Dendritic cell treated with granulocyte-macrophage colony-stimulating factor and Interleukin-4, amounts not matched to agents 40 ng/mL and 50 ng/mL, for 4 days (primary cell): ENCODE data around the gene EPN1.
A peak's percentile ranks its signal among the peaks of the same experiment; 100 is the strongest.

ENCODE experiments used
- H3K27ac Mint-ChIP-seq: one replicate; pipeline ENCODE4 v1.8.0; 2022; ENCODE audit warnings: mild to moderate bottlenecking, mixed read lengths
- H3K27me3 Mint-ChIP-seq: one replicate; pipeline ENCODE4 v1.8.0; 2022; ENCODE audit warnings: mild to moderate bottlenecking, mixed read lengths
- H3K36me3 Mint-ChIP-seq: one replicate; pipeline ENCODE4 v1.8.0; 2022; ENCODE audit warnings: low read depth, mixed read lengths
- H3K4me1 Mint-ChIP-seq: one replicate; pipeline ENCODE4 v1.8.0; 2022; ENCODE audit warnings: low read depth, mixed read lengths
- H3K4me3 Mint-ChIP-seq: one replicate; pipeline ENCODE4 v1.8.0; 2022; ENCODE audit warnings: mild to moderate bottlenecking, moderate library complexity, mixed read lengths
- H3K9me3 Mint-ChIP-seq: one replicate; pipeline ENCODE4 v1.8.0; 2022; ENCODE audit warnings: mixed read lengths
- intact Hi-C: fragments of 100-400 bp; cut with micrococcal nuclease; formaldehyde crosslinking; loops from one replicate; pipeline ENCODE4 v1.15.0; 2022

Gene EPN1

GRCh38 chr19:55650602-55651230, 24.3 kb upstream of the EPN1 start:
- H3K27ac Mint-ChIP-seq = peak overlapping the region; percentile 2
- H3K4me1 Mint-ChIP-seq = peaks cover 40% of the 10 kb centered on the region
- no peak overlapping the region for H3K4me3 Mint-ChIP-seq
- peaks cover 4% of the 10 kb centered on the region for H3K27me3 Mint-ChIP-seq
- no peaks in the 10 kb centered on the region for H3K9me3 Mint-ChIP-seq
- intact Hi-C loops = no loop called here
- H3K36me3 Mint-ChIP-seq = peaks cover 74% of the 10 kb centered on the region

GRCh38 chr19:55651236-55651635, 23.8 kb upstream of the EPN1 start:
- intact Hi-C loops = no loop called here
- Mint-ChIP-seq H3K9me3 (no peaks in the 10 kb centered on the region), H3K4me1 (peaks cover 45% of the 10 kb centered on the region), H3K27me3 (peaks cover 4% of the 10 kb centered on the region), H3K27ac (peak overlapping the region; percentile 2), H3K36me3 (peaks cover 72% of the 10 kb centered on the region), H3K4me3 (no peak overlapping the region)

GRCh38 chr19:55652311-55653128, 22.5 kb upstream of the EPN1 start:
- intact Hi-C loops = no loop called here
- peaks cover 4% of the 10 kb centered on the region for H3K27me3 Mint-ChIP-seq
- H3K9me3 Mint-ChIP-seq = no peaks in the 10 kb centered on the region
- peaks cover 51% of the 10 kb centered on the region for H3K4me1 Mint-ChIP-seq
- H3K4me3 Mint-ChIP-seq = no peak overlapping the region
- H3K36me3 Mint-ChIP-seq = peaks cover 72% of the 10 kb centered on the region
- peak overlapping the region; percentile 3 for H3K27ac Mint-ChIP-seq

GRCh38 chr19:55653651-55654322, 21.2 kb upstream of the EPN1 start:
- Mint-ChIP-seq H3K4me1 (peaks cover 56% of the 10 kb centered on the region), H3K9me3 (no peaks in the 10 kb centered on the region), H3K4me3 (peak overlapping the region; percentile 90), H3K36me3 (peaks cover 75% of the 10 kb centered on the region), H3K27me3 (peaks cover 1% of the 10 kb centered on the region), H3K27ac (peak overlapping the region; percentile 96)
- intact Hi-C loops = loop anchor here (2.0 kb wide), 3 partner anchors 13 to 55 kb away; partner anchors contain the start of genes EPN1, FIZ1 and ZNF580

DNA sequence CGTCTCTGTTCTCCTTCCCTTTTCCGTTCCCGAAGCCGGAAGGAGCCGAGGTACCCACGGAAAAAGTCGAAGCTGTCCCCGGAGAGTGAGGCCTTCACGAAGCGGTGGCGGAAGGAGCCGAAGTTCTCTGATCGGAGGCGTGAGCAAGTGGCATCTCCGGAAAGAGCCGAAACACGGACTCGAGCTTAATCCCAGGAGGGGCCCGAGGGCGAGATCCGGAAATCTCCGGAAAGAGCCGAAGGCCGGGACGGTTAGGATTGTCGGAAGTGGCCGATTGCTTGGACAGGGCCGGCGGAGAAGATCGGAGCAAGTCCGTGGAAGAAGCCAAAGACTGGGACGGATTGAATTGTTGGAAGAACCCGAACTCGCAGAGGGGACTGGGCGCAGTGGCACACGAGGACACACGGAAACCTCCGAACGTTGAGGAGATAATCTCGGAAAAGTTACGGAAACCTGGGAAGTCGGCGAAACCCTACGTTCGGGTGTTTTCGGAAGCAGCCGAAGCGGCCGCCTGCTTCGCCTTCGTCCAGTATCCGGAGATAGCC, 20.6 kb upstream of the EPN1 start:
- intact Hi-C loops = loop anchor here (2.0 kb wide), 3 partner anchors 14 to 56 kb away; partner anchors contain the start of genes EPN1, FIZ1 and ZNF580
- Mint-ChIP-seq H3K4me1 (peaks cover 56% of the 10 kb centered on the region), H3K4me3 (peak overlapping the region; percentile 90), H3K27me3 (no peaks in the 10 kb centered on the region), H3K27ac (peak overlapping the region; percentile 96), H3K9me3 (no peaks in the 10 kb centered on the region), H3K36me3 (peaks cover 77% of the 10 kb centered on the region)

- Mint-ChIP-seq H3K27me3 (no peaks in the 10 kb centered on the region), H3K4me1 (peaks cover 56% of the 10 kb centered on the region), H3K36me3 (peaks cover 78% of the 10 kb centered on the region), H3K27ac (peak within 1 kb of the TSS; percentile 96), H3K9me3 (no peaks in the 10 kb centered on the region), H3K4me3 (peak within 1 kb of the TSS; percentile 91)
- intact Hi-C loops = loop anchor here (2.0 kb wide), 3 partner anchors 14 to 56 kb away; partner anchors contain the start of genes EPN1, FIZ1 and ZNF580
These were observed 20.0 kb upstream of the EPN1 start, which contains the start of gene U2AF2 for GRCh38 chr19:55654868-55655647. TSS of gene U2AF2 (plus strand) at chr19:55655035. CDS start at chr19:55655105, 70 bp downstream.

- Mint-ChIP-seq H3K4me1 (peaks cover 55% of the 10 kb centered on the region), H3K27me3 (no peaks in the 10 kb centered on the region), H3K9me3 (no peaks in the 10 kb centered on the region), H3K27ac (peak overlapping the region; percentile 96), H3K4me3 (peak overlapping the region; percentile 91), H3K36me3 (peaks cover 78% of the 10 kb centered on the region)
- intact Hi-C loops = loop anchor here (2.0 kb wide), 3 partner anchors 15 to 57 kb away; partner anchors contain the start of genes EPN1, FIZ1 and ZNF580
These were observed 19.4 kb upstream of the EPN1 start for GRCh38 chr19:55655648-55656040.

GRCh38 chr19:55656552-55656951, 18.5 kb upstream of the EPN1 start:
- H3K9me3 Mint-ChIP-seq = no peaks in the 10 kb centered on the region
- no peak overlapping the region for H3K27ac Mint-ChIP-seq
- H3K27me3 Mint-ChIP-seq = no peaks in the 10 kb centered on the region
- intact Hi-C loops = no loop called here
- peaks cover 78% of the 10 kb centered on the region for H3K36me3 Mint-ChIP-seq
- H3K4me3 Mint-ChIP-seq = peak overlapping the region; percentile 91
- peaks cover 49% of the 10 kb centered on the region for H3K4me1 Mint-ChIP-seq

- Mint-ChIP-seq H3K36me3 (peaks cover 78% of the 10 kb centered on the region), H3K27me3 (no peaks in the 10 kb centered on the region), H3K27ac (no peak overlapping the region), H3K4me1 (peaks cover 55% of the 10 kb centered on the region), H3K9me3 (no peaks in the 10 kb centered on the region), H3K4me3 (peak overlapping the region; percentile 47)
- intact Hi-C loops = no loop called here
These were observed 17.9 kb upstream of the EPN1 start for GRCh38 chr19:55656988-55657747.

- Mint-ChIP-seq H3K36me3 (peaks cover 86% of the 10 kb centered on the region), H3K27ac (peak overlapping the region; percentile 82), H3K4me1 (peaks cover 55% of the 10 kb centered on the region), H3K9me3 (no peaks in the 10 kb centered on the region), H3K27me3 (no peaks in the 10 kb centered on the region), H3K4me3 (no peak overlapping the region)
- intact Hi-C loops = no loop called here
These were observed 16.1 kb upstream of the EPN1 start for GRCh38 chr19:55658846-55659459.

GRCh38 chr19:55659822-55660221, 15.2 kb upstream of the EPN1 start:
- intact Hi-C loops = no loop called here
- H3K4me3 Mint-ChIP-seq = no peak overlapping the region
- H3K4me1 Mint-ChIP-seq = peaks cover 55% of the 10 kb centered on the region
- H3K27ac Mint-ChIP-seq = peak overlapping the region; percentile 82
- H3K27me3 Mint-ChIP-seq = no peaks in the 10 kb centered on the region
- peaks cover 86% of the 10 kb centered on the region for H3K36me3 Mint-ChIP-seq
- H3K9me3 Mint-ChIP-seq = no peaks in the 10 kb centered on the region

DNA sequence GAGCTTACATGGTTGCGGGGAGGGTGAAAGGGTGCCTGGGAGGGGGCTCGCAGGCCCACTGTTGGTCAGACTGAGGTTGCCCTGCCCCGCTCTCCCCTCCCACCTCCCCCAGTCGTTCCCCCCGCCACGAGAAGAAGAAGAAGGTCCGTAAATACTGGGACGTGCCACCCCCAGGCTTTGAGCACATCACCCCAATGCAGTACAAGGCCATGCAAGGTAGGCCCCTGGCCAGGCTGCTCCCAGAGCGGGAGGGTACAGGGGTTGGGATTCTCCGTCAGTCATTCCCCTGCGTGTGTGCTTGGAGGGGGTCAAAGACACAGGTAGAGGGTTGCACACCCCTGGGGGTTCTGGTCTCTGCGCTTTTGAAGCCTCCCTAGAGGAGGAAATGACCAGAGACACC, 14.6 kb upstream of the EPN1 start:
- Mint-ChIP-seq H3K36me3 (peaks cover 86% of the 10 kb centered on the region), H3K4me1 (peaks cover 55% of the 10 kb centered on the region), H3K27me3 (no peaks in the 10 kb centered on the region), H3K9me3 (no peaks in the 10 kb centered on the region), H3K27ac (peak overlapping the region; percentile 82), H3K4me3 (no peak overlapping the region)
- intact Hi-C loops = no loop called here
